Upper lobe of left lung (tissue), 6 donors: Measurements from ENCODE around the gene TCF12. TPM values are rescaled to one million over a fixed set of nuclear protein-coding genes. Genes with fewer than 3 reads are reported as not detected.
A peak's percentile ranks its signal among the peaks of the same experiment; 100 is the strongest.

Experiments
- ATAC-seq, 2 donors: fragments of 200-7000 bp; cut with Tn5 transposase; one replicate each; pipeline ENCODE4 v1.9.1; 2022; ENCODE audit warnings: mild to moderate bottlenecking in 2 of 2, moderate library complexity in 2 of 2; ENCODE audit not compliant: low FRiP score in 2 of 2
- DNase-seq, 2 donors: peaks; one replicate each; pipeline ENCODE4 v3.0.0-alpha.2; 2019 to 2020
- H3K27ac ChIP-seq, 4 donors: fragments of 200-600 bp; sonication (generic); one replicate each; pipeline ENCODE4 v1.5.1; 2016 to 2019
- H3K27me3 ChIP-seq, 4 donors: fragments of 200-600 bp; sonication (generic); one replicate each; pipeline ENCODE4 v1.5.1; 2017 to 2019
- H3K36me3 ChIP-seq, 4 donors: fragments of 200-600 bp; sonication (generic); one replicate each; pipeline ENCODE4 v1.5.1; 2016 to 2019
- H3K4me1 ChIP-seq, 4 donors: fragments of 200-600 bp; sonication (generic); one replicate each; pipeline ENCODE4 v1.5.1; 2018 to 2019
- H3K4me3 ChIP-seq, 4 donors: fragments of 200-600 bp; sonication (generic); one replicate each; pipeline ENCODE4 v1.5.1; 2017 to 2019; ENCODE audit warnings: mild to moderate bottlenecking in 2 of 4, moderate library complexity in 1 of 4
- H3K9me3 ChIP-seq, 4 donors: fragments of 200-600 bp; sonication (generic); one replicate each; pipeline ENCODE4 v1.5.1; 2018 to 2019
- EP300 ChIP-seq, 4 donors: sonication (generic); formaldehyde crosslinking; IDR thresholded peaks; one replicate each; pipeline ENCODE4 v1.5.1; 2017; ENCODE audit warnings: antibody characterized with exemption in 4 of 4, control low read depth in 2 of 4
- POLR2A ChIP-seq, 4 donors: fragments of 450-650 bp; IDR thresholded peaks; one replicate each; pipeline ENCODE4 v1.5.1; 2016 to 2017; ENCODE audit warnings: antibody characterized with exemption in 4 of 4, mild to moderate bottlenecking in 2 of 4
- POLR2AphosphoS5 ChIP-seq, 2 donors: sonication (generic); formaldehyde crosslinking; IDR thresholded peaks; one replicate each; pipeline ENCODE4 v1.5.1; 2017; ENCODE audit warnings: antibody characterized with exemption in 2 of 2
- WGBS, 2 donors: methylation state at CpG; one replicate each; pipeline ENCODE4 v1.1.5; 2017 to 2018; 5-methylcytosine and 5-hydroxymethylcytosine counted together
- total RNA-seq, 6 donors: library from RNA; depleted of rRNA in 4 of 6; stranded (reverse); fragments of >200 nt in 4 of 6; gene quantifications; one replicate each; pipeline versions ENCODE4 v1.1.0 to v1.2.1, GENCODE V29; 2016 to 2021
- TF ChIP-seq, protein P1 (sequence below), 6 experiments: fragments of 450-650 bp in 4 of 6; fragments of 200-600 bp in 2 of 6; sonication (generic) in 2 of 6; IDR thresholded peaks; one replicate each; pipeline ENCODE4 v1.5.1; 2016 to 2019; ENCODE audit warnings: antibody characterized with exemption in 6 of 6
- donor health status: DM: no; HTN: no; CAD: no; lungs with moderate emphysema.
- donor health status: DM: no; HTN: yes; CAD: no; lungs with severe emphysema.

TCF12 gene
- total RNA-seq, 6 donors from 2014 or later = 74.5 to 257 (median 103) TPM

DNA sequence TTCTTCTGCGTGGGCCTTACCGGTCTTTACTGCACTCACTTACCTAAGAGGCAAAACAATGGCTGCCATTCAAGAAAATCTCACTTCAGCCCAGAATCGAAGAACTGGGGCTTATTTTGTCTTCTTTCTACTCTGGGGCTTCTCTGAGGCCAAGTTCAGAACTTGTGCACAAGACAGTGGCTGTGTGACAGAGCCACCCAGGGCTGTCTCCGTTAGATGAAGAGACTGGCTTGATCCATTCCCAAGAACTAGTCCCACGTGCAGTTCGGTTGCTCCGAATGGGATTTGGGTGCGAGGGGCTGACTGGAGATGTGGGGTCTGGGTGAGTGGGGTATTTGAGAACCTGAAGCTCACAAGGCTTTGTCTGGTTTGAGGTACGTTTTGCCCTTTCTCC, 795 bp upstream of the TCF12 start:
- Histone ChIP-seq H3K27ac (peak overlapping the region; percentile 93 to 98 (median 97)), H3K36me3 (no peaks in the 10 kb centered on the region), H3K27me3 (no peaks in the 10 kb centered on the region), H3K4me3 (peak overlapping the region; percentile 63 to 96 (median 84)), H3K4me1 (peaks cover 20 to 35% (median 24%) of the 10 kb centered on the region in 4 donors), H3K9me3 (no peaks in the 10 kb centered on the region)
- 12 to 18% methylated on average over 8 to 9 of the region's 9 CpGs for WGBS, 2 donors
- peak in 1 of 2 donors; percentile 21 for DNase-seq
- ATAC-seq = no peak
- TF ChIP-seq POLR2A (IDR thresholded peaks at IDR 0.05) (no peak), EP300 (IDR thresholded peaks at IDR 0.05) (no peak), POLR2AphosphoS5 (IDR thresholded peaks at IDR 0.05) (no peak)
- TF ChIP-seq, protein P1, sequence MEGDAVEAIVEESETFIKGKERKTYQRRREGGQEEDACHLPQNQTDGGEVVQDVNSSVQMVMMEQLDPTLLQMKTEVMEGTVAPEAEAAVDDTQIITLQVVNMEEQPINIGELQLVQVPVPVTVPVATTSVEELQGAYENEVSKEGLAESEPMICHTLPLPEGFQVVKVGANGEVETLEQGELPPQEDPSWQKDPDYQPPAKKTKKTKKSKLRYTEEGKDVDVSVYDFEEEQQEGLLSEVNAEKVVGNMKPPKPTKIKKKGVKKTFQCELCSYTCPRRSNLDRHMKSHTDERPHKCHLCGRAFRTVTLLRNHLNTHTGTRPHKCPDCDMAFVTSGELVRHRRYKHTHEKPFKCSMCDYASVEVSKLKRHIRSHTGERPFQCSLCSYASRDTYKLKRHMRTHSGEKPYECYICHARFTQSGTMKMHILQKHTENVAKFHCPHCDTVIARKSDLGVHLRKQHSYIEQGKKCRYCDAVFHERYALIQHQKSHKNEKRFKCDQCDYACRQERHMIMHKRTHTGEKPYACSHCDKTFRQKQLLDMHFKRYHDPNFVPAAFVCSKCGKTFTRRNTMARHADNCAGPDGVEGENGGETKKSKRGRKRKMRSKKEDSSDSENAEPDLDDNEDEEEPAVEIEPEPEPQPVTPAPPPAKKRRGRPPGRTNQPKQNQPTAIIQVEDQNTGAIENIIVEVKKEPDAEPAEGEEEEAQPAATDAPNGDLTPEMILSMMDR (IDR thresholded peaks at IDR 0.05) = no peak

DNA sequence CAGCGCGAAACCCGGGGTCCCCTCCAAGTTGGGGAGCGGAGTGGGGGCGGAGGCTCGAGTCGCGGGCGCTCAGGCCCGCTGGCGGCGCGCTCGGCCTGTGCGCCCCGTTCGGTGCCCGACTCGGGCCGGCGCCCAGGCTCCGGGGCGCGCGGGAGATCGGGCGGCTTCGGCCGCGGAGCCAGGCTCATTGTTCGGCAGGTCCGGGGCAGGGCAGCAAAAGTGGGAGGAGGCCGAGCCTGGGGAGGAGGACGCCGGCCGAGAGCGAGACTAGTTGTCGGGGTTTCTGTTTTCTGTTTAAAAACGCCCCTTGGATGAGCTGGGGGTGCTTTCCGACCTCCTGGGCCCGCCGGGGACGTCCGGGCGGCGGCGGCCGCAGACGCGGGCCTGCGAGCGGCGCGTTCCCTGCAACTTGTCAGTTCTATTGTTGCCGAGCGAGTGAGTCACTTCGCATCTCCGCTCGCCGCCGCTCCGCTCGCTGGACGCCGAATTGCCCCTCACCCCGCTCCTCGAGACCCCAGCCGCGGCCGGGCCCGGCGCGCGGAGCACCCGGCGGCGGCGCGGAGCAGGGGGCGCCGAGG, 676 bp downstream of the TCF12 start:
- Histone ChIP-seq H3K9me3 (no peaks in the 10 kb centered on the region), H3K36me3 (peaks cover 0 to under 1% (median 0%) of the 10 kb centered on the region in 4 donors), H3K4me1 (peaks cover 28 to 38% (median 32%) of the 10 kb centered on the region in 4 donors), H3K27me3 (no peaks in the 10 kb centered on the region), H3K4me3 (peak overlapping the region; percentile 63 to 96 (median 84)), H3K27ac (peak overlapping the region; percentile 93 to 98 (median 97))
- DNase-seq = peak; percentile 47 to 92
- TF ChIP-seq POLR2AphosphoS5 (IDR thresholded peaks at IDR 0.05) = no peak
- TF ChIP-seq POLR2A (IDR thresholded peaks at IDR 0.05) = peak in 3 of 4 donors; percentile 14 to 56 (median 42)
- peak; percentile 4 to 64 for ATAC-seq
- WGBS, 2 donors = 0% methylated on average over 4 to 48 of the region's 81 CpGs

DNA sequence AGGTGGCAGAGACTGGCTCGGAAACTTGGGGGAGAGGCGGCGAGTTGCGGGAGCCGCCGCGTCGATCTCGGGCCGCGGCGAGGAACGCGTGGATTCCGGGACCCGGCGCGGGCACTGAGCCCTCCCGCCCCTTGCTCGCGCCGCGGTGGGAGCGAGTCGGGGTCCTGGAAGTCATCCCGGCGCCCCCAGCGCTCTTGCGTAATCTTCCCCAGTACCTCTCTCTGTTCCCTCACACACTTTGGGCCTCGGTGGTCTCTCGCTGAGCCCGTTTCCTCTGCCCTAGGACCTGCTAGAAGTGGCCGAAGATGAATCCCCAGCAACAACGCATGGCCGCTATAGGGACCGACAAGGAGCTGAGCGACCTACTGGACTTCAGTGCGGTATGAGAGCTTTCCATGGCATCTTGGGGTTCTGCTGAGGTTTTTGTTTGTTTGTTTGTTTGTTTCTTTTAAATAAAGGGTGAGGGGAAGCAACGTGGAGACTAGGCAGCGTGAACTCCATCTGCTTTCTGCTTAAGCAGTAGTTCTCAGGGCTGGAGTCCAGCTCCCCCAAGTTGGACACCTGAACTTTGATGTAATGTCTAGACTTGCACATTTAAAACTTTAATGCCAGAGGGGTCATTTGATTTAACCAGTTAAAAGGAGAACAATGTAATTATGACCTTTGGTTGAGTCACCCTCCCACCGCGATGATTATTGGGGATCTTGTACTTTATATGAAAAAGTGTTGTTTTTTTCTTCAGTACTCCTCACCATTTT, 1.3 kb downstream of the TCF12 start:
- TF ChIP-seq EP300 (IDR thresholded peaks at IDR 0.05) = no peak
- TF ChIP-seq, protein P1 (IDR thresholded peaks at IDR 0.05) = no peak
- TF ChIP-seq POLR2A (IDR thresholded peaks at IDR 0.05) = no peak
- TF ChIP-seq POLR2AphosphoS5 (IDR thresholded peaks at IDR 0.05) = no peak
- H3K27me3 ChIP-seq = no peaks in the 10 kb centered on the region
- H3K27ac ChIP-seq = peak overlapping the region; percentile 93 to 98 (median 97)
- WGBS, 2 donors = 2 to 3% methylated on average over 16 to 27 of the region's 42 CpGs
- peak in 1 of 2 donors; percentile 20 for ATAC-seq
- no peaks in the 10 kb centered on the region for H3K9me3 ChIP-seq
- H3K36me3 ChIP-seq = peaks cover 0 to 5% (median 0%) of the 10 kb centered on the region in 4 donors
- H3K4me3 ChIP-seq = peak overlapping the region; percentile 63 to 96 (median 84)
- peak in 1 of 2 donors; percentile 33 for DNase-seq
- H3K4me1 ChIP-seq = peaks cover 31 to 37% (median 32%) of the 10 kb centered on the region in 4 donors

DNA sequence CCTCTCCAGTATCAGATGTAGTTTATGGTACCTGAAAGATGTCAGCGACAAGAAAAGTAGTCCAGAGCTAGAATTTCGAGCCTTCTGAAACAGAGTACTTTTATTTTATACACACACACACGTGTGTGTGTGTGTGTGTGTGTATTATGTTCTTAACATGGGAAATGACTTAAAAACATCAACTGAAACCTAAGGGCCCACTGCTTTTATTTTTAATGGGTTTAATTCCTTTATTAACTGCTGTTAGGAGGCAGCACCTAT, 1.9 kb downstream of the TCF12 start:
- H3K27me3 ChIP-seq = no peaks in the 10 kb centered on the region
- peak overlapping the region in 1 of 4 donors; percentile 97 for H3K27ac ChIP-seq
- no peaks in the 10 kb centered on the region for H3K9me3 ChIP-seq
- WGBS, 2 donors = 15 to 31% methylated on average over 3 of the region's 3 CpGs
- DNase-seq (no peak), ATAC-seq (no peak)
- peaks cover 32 to 37% (median 34%) of the 10 kb centered on the region in 4 donors for H3K4me1 ChIP-seq
- no peak for TF ChIP-seq POLR2A (IDR thresholded peaks at IDR 0.05)
- TF ChIP-seq, protein P1 (IDR thresholded peaks at IDR 0.05) = no peak
- no peak for TF ChIP-seq EP300 (IDR thresholded peaks at IDR 0.05)
- TF ChIP-seq POLR2AphosphoS5 (IDR thresholded peaks at IDR 0.05) = no peak
- H3K4me3 ChIP-seq = peak overlapping the region in 3 of 4 donors; percentile 74 to 96 (median 93)
- peaks cover 0 to 5% (median 0%) of the 10 kb centered on the region in 4 donors for H3K36me3 ChIP-seq

DNA sequence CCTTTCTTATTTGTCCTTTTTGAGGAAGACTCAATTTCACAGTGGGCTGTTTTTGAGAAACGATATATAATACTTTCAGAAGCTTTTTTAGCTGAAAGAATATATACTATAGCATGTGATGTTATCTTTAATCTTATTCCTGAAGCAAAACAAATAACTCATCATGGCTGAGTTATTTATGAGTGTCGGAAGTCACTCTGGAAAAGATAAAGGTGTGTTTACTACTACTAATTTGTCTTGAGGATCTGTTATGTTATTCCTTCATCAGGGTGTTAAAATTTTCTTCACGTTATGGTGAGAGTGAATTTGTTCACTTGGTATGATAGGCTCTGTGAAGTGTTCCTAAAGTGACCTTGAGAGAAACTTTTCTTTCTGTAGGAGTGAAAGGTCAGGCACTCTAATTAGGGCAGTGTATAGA, 4.7 kb downstream of the TCF12 start:
- no peak overlapping the region for H3K4me3 ChIP-seq
- peaks cover 0 to 7% (median 0%) of the 10 kb centered on the region in 4 donors for H3K36me3 ChIP-seq
- H3K9me3 ChIP-seq = no peaks in the 10 kb centered on the region
- H3K27me3 ChIP-seq = no peaks in the 10 kb centered on the region
- peaks cover 23 to 38% (median 35%) of the 10 kb centered on the region in 4 donors for H3K4me1 ChIP-seq
- 54 to 58% methylated on average over 3 of the region's 3 CpGs for WGBS, 2 donors
- H3K27ac ChIP-seq = no peak overlapping the region
- DNase-seq = no peak
- TF ChIP-seq EP300 (IDR thresholded peaks at IDR 0.05) = no peak
- TF ChIP-seq POLR2AphosphoS5 (IDR thresholded peaks at IDR 0.05) = no peak
- ATAC-seq = no peak
